Measurements from ENCODE around the gene TGIF2. TPM values are rescaled to one million over a fixed set of nuclear protein-coding genes. Genes with fewer than 3 reads are reported as not detected.
"Not testable (repeated sequence)": the region's sequence is repeated elsewhere in the genome, so short reads cannot be mapped to it uniquely, and the experiment has no call there.

The TGIF2 gene
- total RNA-seq, 1 donor from 2014 or later: 10.1 TPM

DNA sequence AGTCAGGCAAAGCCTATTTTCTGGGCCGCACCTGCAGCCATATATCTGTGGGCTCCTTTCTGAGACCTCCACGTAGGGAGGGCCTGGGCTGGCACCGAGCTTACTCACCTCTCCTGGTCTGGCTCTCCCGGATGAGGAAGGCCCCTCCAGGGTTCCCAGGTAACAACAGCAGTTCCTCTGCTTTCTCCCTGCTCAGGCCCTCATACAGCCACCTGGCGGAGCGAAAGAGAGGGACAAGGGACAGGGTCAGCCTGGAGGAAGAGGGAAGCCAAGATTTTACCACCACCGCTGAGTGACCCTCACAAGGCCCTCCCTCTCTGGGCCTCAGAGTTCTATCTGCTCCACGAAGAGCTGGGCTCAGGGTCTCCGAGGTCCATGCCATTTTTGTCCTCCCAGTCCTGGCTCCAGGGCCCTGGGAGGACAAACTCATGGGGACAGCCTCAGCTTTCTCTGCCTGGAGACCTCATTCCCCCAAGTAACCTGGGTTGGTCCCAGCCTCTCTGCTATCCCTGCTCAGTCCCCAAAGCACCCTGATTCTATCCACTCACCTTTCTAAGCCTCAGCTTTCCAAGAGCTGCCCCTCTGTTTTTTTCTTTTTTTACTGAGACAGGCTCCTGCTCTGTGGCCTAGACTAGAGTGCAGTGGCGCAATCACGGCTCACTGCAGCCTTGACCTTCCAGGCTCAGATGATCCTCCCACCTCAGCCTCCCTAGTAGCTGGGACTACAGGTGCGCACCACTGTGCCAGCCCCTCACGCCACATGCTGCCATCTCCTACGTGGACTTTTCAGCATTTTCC lies 59.3 kb downstream of the TGIF2 start:
- Mint-ChIP-seq H3K27me3 (ENCODE audit: unreplicated experiment) (peaks cover 2% of the 10 kb centered on the region), H3K9me3 (ENCODE audit: unreplicated experiment) (no peaks in the 10 kb centered on the region), H3K27ac (ENCODE audit: unreplicated experiment) (no peak overlapping the region), H3K4me3 (ENCODE audit: unreplicated experiment) (no peak overlapping the region), H3K36me3 (ENCODE audit: unreplicated experiment) (no peaks in the 10 kb centered on the region), H3K4me1 (ENCODE audit: low read depth, unreplicated experiment) (no peaks in the 10 kb centered on the region)
- DNase-seq: no peak
- TF ChIP-seq CTCF (IDR thresholded peaks at IDR 0.05; ENCODE audit: partially characterized antibody, unreplicated experiment): no peak

DNA sequence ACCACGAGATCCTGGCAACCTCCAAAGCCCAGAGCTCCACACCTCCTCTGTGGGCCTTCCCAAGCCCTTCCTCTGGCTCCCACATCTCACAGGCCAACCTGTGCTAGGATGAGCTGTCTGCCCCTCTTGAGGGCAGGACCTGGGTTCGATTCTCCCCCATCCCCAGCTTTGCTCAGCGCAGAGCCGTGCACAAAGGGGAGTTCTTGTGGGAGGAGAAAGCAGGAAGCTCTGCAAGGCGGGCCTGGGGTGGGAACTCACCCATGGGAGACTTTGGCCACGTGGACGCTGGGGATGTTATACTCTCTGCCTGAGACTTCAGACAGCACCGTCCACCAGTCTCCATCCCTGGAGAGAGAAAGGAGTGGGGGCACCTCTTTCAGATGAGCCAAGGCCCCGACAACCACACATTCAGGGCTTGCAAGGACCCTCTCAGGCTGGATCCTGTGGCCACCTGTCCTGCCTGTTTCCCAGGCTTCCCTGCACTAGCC lies 59.9 kb downstream of the TGIF2 start:
- peaks cover 2% of the 10 kb centered on the region for H3K27me3 Mint-ChIP-seq (ENCODE audit: unreplicated experiment)
- no peak for TF ChIP-seq CTCF (IDR thresholded peaks at IDR 0.05; ENCODE audit: partially characterized antibody, unreplicated experiment)
- H3K4me1 Mint-ChIP-seq (ENCODE audit: low read depth, unreplicated experiment): no peaks in the 10 kb centered on the region
- H3K4me3 Mint-ChIP-seq (ENCODE audit: unreplicated experiment): no peak overlapping the region
- H3K27ac Mint-ChIP-seq (ENCODE audit: unreplicated experiment): no peak overlapping the region
- no peak for DNase-seq
- H3K36me3 Mint-ChIP-seq (ENCODE audit: unreplicated experiment): no peaks in the 10 kb centered on the region
- H3K9me3 Mint-ChIP-seq (ENCODE audit: unreplicated experiment): no peaks in the 10 kb centered on the region

GRCh38 chr20:36634342-36634741 lies 60.9 kb downstream of the TGIF2 start:
- no peak overlapping the region for H3K4me3 Mint-ChIP-seq (ENCODE audit: unreplicated experiment)
- no peaks in the 10 kb centered on the region for H3K36me3 Mint-ChIP-seq (ENCODE audit: unreplicated experiment)
- H3K4me1 Mint-ChIP-seq (ENCODE audit: low read depth, unreplicated experiment): no peaks in the 10 kb centered on the region
- H3K27ac Mint-ChIP-seq (ENCODE audit: unreplicated experiment): no peak overlapping the region
- no peaks in the 10 kb centered on the region for H3K9me3 Mint-ChIP-seq (ENCODE audit: unreplicated experiment)
- DNase-seq: no peak
- H3K27me3 Mint-ChIP-seq (ENCODE audit: unreplicated experiment): no peaks in the 10 kb centered on the region
- TF ChIP-seq CTCF (IDR thresholded peaks at IDR 0.05; ENCODE audit: partially characterized antibody, unreplicated experiment): no peak

GRCh38 chr20:36638876-36639400 lies 65.5 kb downstream of the TGIF2 start:
- not testable (repeated sequence) for H3K27me3 Mint-ChIP-seq (ENCODE audit: unreplicated experiment); H3K36me3 Mint-ChIP-seq (ENCODE audit: unreplicated experiment); H3K27ac Mint-ChIP-seq (ENCODE audit: unreplicated experiment); H3K4me1 Mint-ChIP-seq (ENCODE audit: low read depth, unreplicated experiment); H3K9me3 Mint-ChIP-seq (ENCODE audit: unreplicated experiment); H3K4me3 Mint-ChIP-seq (ENCODE audit: unreplicated experiment); DNase-seq

- no peaks in the 10 kb centered on the region for H3K4me1 Mint-ChIP-seq (ENCODE audit: low read depth, unreplicated experiment)
- H3K4me3 Mint-ChIP-seq (ENCODE audit: unreplicated experiment): no peak overlapping the region
- no peak for DNase-seq
- H3K9me3 Mint-ChIP-seq (ENCODE audit: unreplicated experiment): peaks cover 2% of the 10 kb centered on the region
- TF ChIP-seq CTCF (IDR thresholded peaks at IDR 0.05; ENCODE audit: partially characterized antibody, unreplicated experiment): no peak
- H3K27ac Mint-ChIP-seq (ENCODE audit: unreplicated experiment): no peak overlapping the region
- H3K27me3 Mint-ChIP-seq (ENCODE audit: unreplicated experiment): no peaks in the 10 kb centered on the region
- no peaks in the 10 kb centered on the region for H3K36me3 Mint-ChIP-seq (ENCODE audit: unreplicated experiment)
Observed at GRCh38 chr20:36641506-36641843, 68.1 kb downstream of the TGIF2 start.

All from glutamatergic neuron (in vitro differentiated cells).